ENCODE measurements around the gene OR10A4. TPM values are rescaled to one million over a fixed set of nuclear protein-coding genes. Genes with fewer than 3 reads are reported as not detected.
"Not testable (repeated sequence)": the region's sequence is repeated elsewhere in the genome, so short reads cannot be mapped to it uniquely, and the experiment has no call there.

OR10A4 gene, protein sequence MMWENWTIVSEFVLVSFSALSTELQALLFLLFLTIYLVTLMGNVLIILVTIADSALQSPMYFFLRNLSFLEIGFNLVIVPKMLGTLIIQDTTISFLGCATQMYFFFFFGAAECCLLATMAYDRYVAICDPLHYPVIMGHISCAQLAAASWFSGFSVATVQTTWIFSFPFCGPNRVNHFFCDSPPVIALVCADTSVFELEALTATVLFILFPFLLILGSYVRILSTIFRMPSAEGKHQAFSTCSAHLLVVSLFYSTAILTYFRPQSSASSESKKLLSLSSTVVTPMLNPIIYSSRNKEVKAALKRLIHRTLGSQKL
- total RNA-seq: not detected

DNA sequence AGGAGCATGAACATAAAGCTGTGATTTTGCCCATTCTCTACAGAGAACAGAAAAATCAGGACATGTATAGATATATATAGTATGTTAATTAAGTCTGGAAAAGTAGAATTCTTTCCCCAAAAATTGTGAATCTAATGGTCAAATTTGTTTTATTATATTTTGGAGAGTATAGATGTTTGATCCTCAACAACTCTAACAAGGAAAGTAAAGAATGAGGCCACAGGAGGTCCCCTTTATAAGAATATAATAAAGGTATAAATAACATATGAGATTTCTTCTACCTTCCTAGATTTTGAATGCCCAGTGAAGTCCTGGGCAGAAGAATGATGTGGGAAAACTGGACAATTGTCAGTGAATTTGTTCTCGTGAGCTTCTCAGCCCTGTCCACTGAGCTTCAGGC lies at the start of gene OR10A4:
OR10A4 (plus strand) TSS at position 301 of the 400 bp plus-strand sequence; CDS start at position 324, 23 bp downstream.
- Mint-ChIP-seq H3K4me1 (no peaks in the 10 kb centered on the region), H3K27ac (no peak within 1 kb of the TSS), H3K9me3 (ENCODE audit: low read depth) (no peaks in the 10 kb centered on the region), H3K27me3 (peaks cover 9% of the 10 kb centered on the region), H3K36me3 (ENCODE audit: low read depth) (no peaks in the 10 kb centered on the region), H3K4me3 (no peak within 1 kb of the TSS)
- DNase-seq (no peak), ATAC-seq (no peak)
- intact Hi-C loops (cut with DNase I, micrococcal nuclease): no loop called here
- CTCF ChIA-PET: no interaction called here
- POLR2A ChIA-PET: no interaction called here

DNA sequence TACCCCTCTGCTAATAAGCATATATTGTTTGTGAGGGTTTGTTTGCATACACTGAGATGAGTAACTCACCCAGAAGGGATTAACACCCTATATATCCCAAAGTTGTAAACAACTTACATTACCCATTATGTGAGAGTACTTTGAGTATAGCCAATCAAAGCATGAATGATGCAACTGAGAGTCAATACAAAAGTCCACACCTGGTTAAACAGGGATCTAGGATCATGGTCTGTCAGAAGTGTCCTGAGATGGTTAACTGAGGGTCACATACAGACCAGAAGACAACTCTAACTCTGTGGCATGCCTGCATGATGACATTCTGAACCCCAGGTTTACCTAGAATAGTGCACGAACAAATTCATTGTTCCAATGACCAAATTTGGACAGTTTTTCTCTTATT lies 48.3 kb upstream of the OR10A4 start:
- DNase-seq (no peak), ATAC-seq (no peak)
- Mint-ChIP-seq H3K36me3 (ENCODE audit: low read depth) (no peaks in the 10 kb centered on the region), H3K27ac (no peak overlapping the region), H3K9me3 (ENCODE audit: low read depth) (no peaks in the 10 kb centered on the region), H3K27me3 (peaks cover 5% of the 10 kb centered on the region), H3K4me1 (no peaks in the 10 kb centered on the region), H3K4me3 (no peak overlapping the region)
- ChIA-PET POLR2A (no interaction called here), CTCF (interaction anchor here (1.3 kb wide), 1 partner anchor 8 kb away, joined by 3 read pairs; no protein-coding TSS in a partner anchor)
- intact Hi-C loops (cut with DNase I, micrococcal nuclease): no loop called here

DNA sequence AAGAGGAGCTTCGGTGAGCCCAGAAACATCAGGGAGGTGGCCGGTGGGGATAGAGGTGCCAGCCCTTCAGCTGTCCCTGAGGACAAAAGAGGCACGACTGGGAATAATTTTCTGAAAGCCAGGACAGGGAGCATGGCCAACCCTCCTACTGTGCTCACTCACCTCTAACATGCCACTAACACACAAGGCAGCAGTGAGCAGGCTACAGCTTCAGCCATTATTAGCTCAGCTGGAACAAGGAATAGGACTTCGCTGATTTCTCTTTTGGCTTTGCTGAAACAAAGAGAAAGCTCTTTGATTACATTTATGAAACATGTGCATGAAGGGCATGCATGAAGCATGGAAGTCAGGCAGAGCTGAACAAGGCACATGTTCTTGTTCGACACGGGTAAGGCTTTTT lies 43.1 kb upstream of the OR10A4 start:
- H3K4me3 Mint-ChIP-seq: no peak overlapping the region
- CTCF ChIA-PET: interaction anchor here (0.9 kb wide), 1 partner anchor 23 kb away, joined by 4 read pairs; no protein-coding TSS in a partner anchor
- no peak overlapping the region for H3K27ac Mint-ChIP-seq
- peaks cover 2% of the 10 kb centered on the region for H3K27me3 Mint-ChIP-seq
- no peaks in the 10 kb centered on the region for H3K9me3 Mint-ChIP-seq (ENCODE audit: low read depth)
- POLR2A ChIA-PET: interaction anchor here (0.6 kb wide), 1 partner anchor 289 kb away, joined by 6 read pairs; no protein-coding TSS in a partner anchor
- DNase-seq (no peak), ATAC-seq (no peak)
- no peaks in the 10 kb centered on the region for H3K4me1 Mint-ChIP-seq
- intact Hi-C loops (cut with DNase I, micrococcal nuclease): no loop called here
- H3K36me3 Mint-ChIP-seq (ENCODE audit: low read depth): no peaks in the 10 kb centered on the region

DNA sequence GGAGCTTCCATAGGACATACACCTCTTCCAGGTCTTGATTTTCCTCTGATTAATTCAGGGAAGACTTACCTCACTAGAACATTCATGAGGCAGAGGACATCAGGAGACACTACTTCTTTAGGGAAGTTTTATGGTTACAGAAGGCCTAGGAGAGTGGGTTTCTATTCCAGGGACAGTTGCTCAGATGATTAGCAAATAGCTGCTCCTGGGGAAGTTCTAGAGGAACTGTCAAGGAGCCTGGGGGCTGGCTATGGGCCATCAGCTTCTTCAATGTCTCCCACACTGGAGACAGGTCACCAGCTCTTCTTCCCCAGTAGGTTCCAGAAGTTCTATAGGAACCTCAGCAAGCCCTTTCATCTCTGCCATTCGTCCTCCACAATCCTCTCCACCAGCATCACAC lies 42.4 kb upstream of the OR10A4 start:
- no peaks in the 10 kb centered on the region for H3K9me3 Mint-ChIP-seq (ENCODE audit: low read depth)
- ChIA-PET POLR2A (no interaction called here), CTCF (interaction anchor here (0.9 to 1.1 kb wide), 2 partner anchors 10 to 24 kb away, joined by 3 to 4 read pairs; no protein-coding TSS in a partner anchor)
- no peak for DNase-seq
- no peaks in the 10 kb centered on the region for H3K27me3 Mint-ChIP-seq
- no peak for ATAC-seq
- H3K4me1 Mint-ChIP-seq: no peaks in the 10 kb centered on the region
- no peak overlapping the region for H3K27ac Mint-ChIP-seq
- H3K4me3 Mint-ChIP-seq: no peak overlapping the region
- H3K36me3 Mint-ChIP-seq (ENCODE audit: low read depth): no peaks in the 10 kb centered on the region
- intact Hi-C loops (cut with DNase I, micrococcal nuclease): no loop called here

DNA sequence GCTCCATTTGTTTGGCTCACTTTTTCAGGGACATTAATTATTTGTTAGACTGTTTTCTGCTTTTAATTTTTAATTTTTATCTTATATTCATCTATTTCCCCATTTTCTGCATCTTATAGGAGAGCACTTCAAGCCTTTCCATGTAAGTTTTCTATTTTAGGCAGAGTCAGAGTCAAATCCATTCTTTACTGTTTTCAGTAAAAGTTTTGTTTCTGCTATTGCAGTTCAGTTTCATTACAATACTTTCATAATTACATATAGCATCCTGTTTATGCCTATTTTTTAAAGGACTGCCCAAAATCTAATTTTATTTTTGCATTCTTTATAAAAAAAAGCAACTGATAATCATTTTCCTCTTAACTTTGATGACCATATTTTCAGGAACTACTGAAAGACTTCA lies 34.7 kb upstream of the OR10A4 start:
- Mint-ChIP-seq H3K4me1 (no peaks in the 10 kb centered on the region), H3K27me3 (peaks cover 9% of the 10 kb centered on the region)

DNA sequence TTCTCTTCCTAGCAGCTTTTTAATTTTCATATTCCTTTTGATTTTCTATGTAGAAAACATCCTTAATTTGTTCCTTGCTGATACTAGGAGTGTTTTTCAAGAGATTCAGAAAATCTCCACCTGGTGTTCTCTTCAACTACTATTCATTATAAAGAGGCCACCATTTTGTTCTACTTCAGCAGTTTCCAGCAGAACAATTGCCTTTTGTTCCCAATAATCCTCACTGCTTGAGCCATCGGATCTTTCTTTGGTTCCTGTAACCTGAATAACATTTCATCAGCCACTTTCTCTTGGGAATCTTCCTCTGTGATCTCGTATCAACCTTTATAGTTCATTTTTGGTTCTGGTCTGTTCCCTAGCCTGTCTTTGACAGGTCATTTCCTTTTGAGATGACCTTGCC lies 32.8 kb upstream of the OR10A4 start:
- ATAC-seq: no peak

More for the DNA sequence above, 34.7 kb upstream of the OR10A4 start:
- Mint-ChIP-seq H3K4me3 (no peak overlapping the region), H3K27ac (no peak overlapping the region), H3K36me3 (ENCODE audit: low read depth) (no peaks in the 10 kb centered on the region), H3K9me3 (ENCODE audit: low read depth) (no peaks in the 10 kb centered on the region)
- ChIA-PET CTCF (no interaction called here), POLR2A (no interaction called here)
- no peak for ATAC-seq
- no peak for DNase-seq
- intact Hi-C loops (cut with DNase I, micrococcal nuclease): no loop called here

DNA sequence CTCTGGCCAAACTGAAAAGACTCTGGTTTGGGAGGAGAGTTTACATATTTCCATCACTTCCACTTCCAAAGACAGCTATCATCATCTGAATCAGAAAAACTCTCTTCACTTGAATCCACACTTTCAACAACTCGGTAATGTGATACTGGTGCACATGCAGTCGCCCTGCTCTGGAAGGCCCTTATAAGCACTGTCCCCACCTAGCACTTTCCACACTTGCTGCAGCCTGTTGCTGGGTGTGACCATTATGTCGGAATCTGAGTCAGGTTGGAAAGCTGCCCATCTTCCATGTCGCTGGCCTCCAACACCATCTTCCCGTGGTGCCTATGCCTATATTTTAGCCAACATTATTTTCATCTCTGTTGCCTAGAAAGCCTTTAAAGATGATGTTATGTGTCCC lies 32.1 kb upstream of the OR10A4 start:
- DNase-seq: no peak
- ATAC-seq: no peak
- H3K27ac Mint-ChIP-seq: no peak overlapping the region
- H3K9me3 Mint-ChIP-seq (ENCODE audit: low read depth): no peaks in the 10 kb centered on the region
- peaks cover 17% of the 10 kb centered on the region for H3K27me3 Mint-ChIP-seq
- CTCF ChIA-PET: interaction anchor here (1.5 kb wide), 1 partner anchor 10 kb away, joined by 3 read pairs; no protein-coding TSS in a partner anchor
- H3K4me1 Mint-ChIP-seq: no peaks in the 10 kb centered on the region
- intact Hi-C loops (cut with DNase I, micrococcal nuclease): no loop called here
- H3K36me3 Mint-ChIP-seq (ENCODE audit: low read depth): no peaks in the 10 kb centered on the region
- POLR2A ChIA-PET: no interaction called here
- no peak overlapping the region for H3K4me3 Mint-ChIP-seq

More for the DNA sequence above, 32.8 kb upstream of the OR10A4 start:
- CTCF ChIA-PET: interaction anchor here (1.5 kb wide), 1 partner anchor 11 kb away, joined by 3 read pairs; no protein-coding TSS in a partner anchor
- POLR2A ChIA-PET: no interaction called here
- Mint-ChIP-seq H3K27ac (no peak overlapping the region), H3K4me1 (no peaks in the 10 kb centered on the region), H3K4me3 (no peak overlapping the region), H3K36me3 (ENCODE audit: low read depth) (no peaks in the 10 kb centered on the region), H3K9me3 (ENCODE audit: low read depth) (no peaks in the 10 kb centered on the region), H3K27me3 (peaks cover 17% of the 10 kb centered on the region)
- intact Hi-C loops (cut with DNase I, micrococcal nuclease): no loop called here
- no peak for DNase-seq

DNA sequence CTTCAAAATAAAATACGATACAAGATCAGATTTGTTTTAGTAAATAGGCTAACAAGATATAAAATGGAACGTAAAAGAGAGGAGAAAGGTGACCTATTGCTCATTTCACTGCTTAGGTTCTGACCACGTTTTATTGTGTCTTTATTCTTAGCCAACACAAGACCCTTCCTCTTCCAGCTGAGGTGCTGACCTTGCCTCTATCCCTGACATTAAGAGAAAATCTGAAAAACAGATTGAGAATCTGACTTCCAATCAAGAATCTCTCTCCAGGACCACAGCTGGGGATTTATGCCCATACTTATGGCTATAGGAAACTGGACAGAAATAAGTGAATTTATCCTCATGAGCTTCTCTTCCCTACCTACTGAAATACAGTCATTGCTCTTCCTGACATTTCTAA lies 31.0 kb upstream of the OR10A4 start, which contains the start of gene OR10A5:
OR10A5 (plus strand) TSS at position 301 of the 400 bp plus-strand sequence; CDS start at position 301, 0 bp downstream.
- H3K27me3 Mint-ChIP-seq: peaks cover 17% of the 10 kb centered on the region
- ATAC-seq: no peak
- CTCF ChIA-PET: interaction anchor here (0.6 to 1.3 kb wide), 2 partner anchors 33 to 247 kb away, joined by 3 read pairs; no protein-coding TSS in a partner anchor
- no peak within 1 kb of the TSS for H3K27ac Mint-ChIP-seq
- H3K4me1 Mint-ChIP-seq: no peaks in the 10 kb centered on the region
- no peaks in the 10 kb centered on the region for H3K36me3 Mint-ChIP-seq (ENCODE audit: low read depth)
- H3K4me3 Mint-ChIP-seq: no peak within 1 kb of the TSS
- intact Hi-C loops (cut with DNase I, micrococcal nuclease): no loop called here
- no peak for DNase-seq
- peaks cover under 1% of the 10 kb centered on the region for H3K9me3 Mint-ChIP-seq (ENCODE audit: low read depth)
- POLR2A ChIA-PET: no interaction called here

DNA sequence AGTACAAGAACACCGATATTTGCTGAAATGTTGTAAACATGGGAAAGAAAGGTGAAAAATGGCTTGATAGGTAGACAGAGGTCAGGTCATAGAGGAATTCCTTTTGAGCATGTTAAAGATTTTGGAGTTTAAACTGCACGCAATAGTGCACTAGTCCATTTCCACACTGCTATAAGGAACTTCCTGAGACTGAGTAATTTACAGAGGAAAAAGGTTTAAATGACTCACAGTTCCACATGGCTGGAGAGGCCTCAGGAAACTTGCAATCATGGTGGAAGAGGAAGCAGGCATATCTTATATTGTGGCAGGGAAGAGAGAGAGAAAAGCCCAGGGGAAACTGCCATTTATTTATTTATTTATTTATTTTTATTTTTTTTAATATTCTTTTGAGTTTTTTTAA lies 25.9 kb upstream of the OR10A4 start:
- peaks cover 16% of the 10 kb centered on the region for H3K9me3 Mint-ChIP-seq (ENCODE audit: low read depth)
- H3K27ac Mint-ChIP-seq: no peak overlapping the region
- H3K4me1 Mint-ChIP-seq: no peaks in the 10 kb centered on the region
- no peak overlapping the region for H3K4me3 Mint-ChIP-seq
- ChIA-PET POLR2A (no interaction called here), CTCF (no interaction called here)
- no peak for ATAC-seq
- H3K36me3 Mint-ChIP-seq (ENCODE audit: low read depth): peaks cover 4% of the 10 kb centered on the region
- peaks cover 15% of the 10 kb centered on the region for H3K27me3 Mint-ChIP-seq
- DNase-seq: no peak
- intact Hi-C loops (cut with DNase I, micrococcal nuclease): loop anchor here in 1 of 2 experiments (10.0 kb wide), 1 partner anchor 326 kb away; no protein-coding TSS in a partner anchor

DNA sequence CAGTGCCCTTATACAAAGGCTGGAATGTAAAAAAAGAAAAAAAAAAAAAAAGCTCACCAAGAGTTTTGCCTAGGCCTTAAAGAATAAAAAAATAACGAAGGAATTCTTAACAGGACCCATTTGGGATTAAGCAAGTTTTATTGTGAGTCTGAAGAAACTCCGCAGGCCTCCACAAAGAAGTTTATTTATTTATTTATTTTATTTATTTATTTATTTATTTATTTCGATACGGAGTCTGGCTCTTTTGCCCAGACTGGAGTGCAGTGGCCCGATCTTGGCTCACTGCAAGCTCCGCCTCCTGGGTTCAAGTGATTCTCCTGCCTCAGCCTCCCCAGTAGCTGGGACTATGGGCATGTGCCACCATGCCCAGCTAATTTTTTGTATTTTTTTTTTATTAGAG lies 21.6 kb upstream of the OR10A4 start:
- H3K36me3 Mint-ChIP-seq (ENCODE audit: low read depth); H3K4me3 Mint-ChIP-seq; DNase-seq; POLR2A ChIA-PET; H3K27ac Mint-ChIP-seq; ATAC-seq: not testable (repeated sequence)
- CTCF ChIA-PET: interaction anchor here (1.3 kb wide), 1 partner anchor 11 kb away, joined by 3 read pairs; no protein-coding TSS in a partner anchor
- Mint-ChIP-seq H3K4me1 (peaks cover 10% of the 10 kb centered on the region), H3K27me3 (peaks cover 12% of the 10 kb centered on the region), H3K9me3 (ENCODE audit: low read depth) (peaks cover 16% of the 10 kb centered on the region)
- intact Hi-C loops (cut with DNase I, micrococcal nuclease): loop anchor here in 1 of 2 experiments (10.0 kb wide), 1 partner anchor 330 kb away; no protein-coding TSS in a partner anchor

DNA sequence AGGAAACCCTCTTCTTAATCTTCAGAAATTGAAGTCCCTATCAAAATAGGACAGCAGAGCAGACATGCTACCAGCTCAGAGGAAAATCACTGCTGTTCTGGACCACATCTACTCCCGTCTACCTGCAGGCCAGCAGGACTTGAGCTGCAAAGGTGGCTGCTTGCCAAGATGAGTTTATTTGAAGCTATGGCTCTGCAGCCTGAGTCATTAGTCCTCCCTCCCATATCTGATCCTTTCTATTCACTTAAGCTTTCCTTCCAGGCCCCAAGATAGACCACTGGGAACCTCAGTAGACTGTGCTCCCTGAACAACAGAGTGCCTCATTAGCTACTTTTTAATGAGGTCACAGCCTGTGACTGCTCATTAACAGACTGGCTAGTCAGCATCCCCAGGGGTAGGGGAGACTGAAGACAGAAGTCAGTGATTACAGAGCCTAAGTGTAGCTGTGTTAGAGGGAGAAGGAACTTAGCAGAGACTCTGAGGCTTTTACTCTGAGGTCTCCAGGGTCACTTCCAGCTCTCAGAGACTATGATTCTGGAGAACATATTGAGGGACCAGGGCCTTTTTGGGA lies 20.4 kb upstream of the OR10A4 start:
- ChIA-PET POLR2A (interaction anchor here (0.6 kb wide), 1 partner anchor 166 kb away, joined by 3 read pairs; no protein-coding TSS in a partner anchor), CTCF (interaction anchor here (0.7 kb wide), 2 partner anchors 44 to 128 kb away, joined by 3 read pairs; no protein-coding TSS in a partner anchor)
- H3K27ac Mint-ChIP-seq: no peak overlapping the region
- intact Hi-C loops (cut with DNase I, micrococcal nuclease): loop anchor here in 1 of 2 experiments (2.0 to 10.0 kb wide), 2 partner anchors 253 to 331 kb away; partner anchors contain the start of genes ILK and RRP8
- H3K36me3 Mint-ChIP-seq (ENCODE audit: low read depth): peaks cover 4% of the 10 kb centered on the region
- H3K9me3 Mint-ChIP-seq (ENCODE audit: low read depth): peaks cover 13% of the 10 kb centered on the region
- peaks cover 10% of the 10 kb centered on the region for H3K4me1 Mint-ChIP-seq
- H3K4me3 Mint-ChIP-seq: no peak overlapping the region
- ATAC-seq (no peak), DNase-seq (no peak)
- H3K27me3 Mint-ChIP-seq: peaks cover 14% of the 10 kb centered on the region
